GM04504 (cell line): Measurements from ENCODE around the gene GRAMD1B.
"Not testable (repeated sequence)": the region's sequence is repeated elsewhere in the genome, so short reads cannot be mapped to it uniquely, and the experiment has no call there.

Source experiments
- DNase-seq: peaks from one replicate; pipeline ENCODE4 v3.0.0-alpha.2; 2012; ENCODE audit warnings: low read depth

Gene GRAMD1B

GRCh38 chr11:123443851-123444623, 14.0 kb downstream of the GRAMD1B start:
- DNase-seq, result no peak

- no peak for DNase-seq
Observed at GRCh38 chr11:123448823-123449222, 18.8 kb downstream of the GRAMD1B start.

- no peak for DNase-seq
Observed at GRCh38 chr11:123449436-123449835, 19.4 kb downstream of the GRAMD1B start.

- no peak for DNase-seq
Observed at GRCh38 chr11:123450623-123451022, 20.6 kb downstream of the GRAMD1B start.

GRCh38 chr11:123451183-123451781, 21.2 kb downstream of the GRAMD1B start:
- DNase-seq, result no peak

GRCh38 chr11:123452794-123453193, 22.7 kb downstream of the GRAMD1B start:
- no peak for DNase-seq

GRCh38 chr11:123454060-123454651, 24.1 kb downstream of the GRAMD1B start:
- no peak for DNase-seq

GRCh38 chr11:123454796-123455195, 24.7 kb downstream of the GRAMD1B start:
- no peak for DNase-seq

- not testable (repeated sequence) for DNase-seq
Observed at GRCh38 chr11:123456448-123456847, 26.4 kb downstream of the GRAMD1B start.

- DNase-seq, result no peak
Observed at GRCh38 chr11:123457187-123457770, 27.2 kb downstream of the GRAMD1B start.

GRCh38 chr11:123458501-123458900, 28.4 kb downstream of the GRAMD1B start:
- no peak for DNase-seq

- no peak for DNase-seq
Observed at GRCh38 chr11:123460012-123460700, 30.1 kb downstream of the GRAMD1B start.

GRCh38 chr11:123461164-123461563, 31.1 kb downstream of the GRAMD1B start:
- DNase-seq, result no peak

- not testable (repeated sequence) for DNase-seq
Observed at GRCh38 chr11:123465667-123466066, 35.6 kb downstream of the GRAMD1B start.

- not testable (repeated sequence) for DNase-seq
Observed at GRCh38 chr11:123466172-123466571, 36.1 kb downstream of the GRAMD1B start.

GRCh38 chr11:123469089-123469488, 39.0 kb downstream of the GRAMD1B start:
- DNase-seq, result no peak

GRCh38 chr11:123469586-123469985, 39.5 kb downstream of the GRAMD1B start:
- DNase-seq, result no peak

- DNase-seq, result no peak
Observed at GRCh38 chr11:123470842-123471241, 40.8 kb downstream of the GRAMD1B start.

GRCh38 chr11:123472236-123472935, 42.3 kb downstream of the GRAMD1B start:
- no peak for DNase-seq

GRCh38 chr11:123473941-123474677, 44.0 kb downstream of the GRAMD1B start:
- peak; percentile 73 for DNase-seq

GRCh38 chr11:123474994-123475393, 44.9 kb downstream of the GRAMD1B start:
- no peak for DNase-seq
